ENCODE results near the gene ERG28. TPM values are rescaled to one million over a fixed set of nuclear protein-coding genes. Genes with fewer than 3 reads are reported as not detected.

The ERG28 gene
- total RNA-seq (2021; ENCODE audit: unreplicated experiment) (18.4 TPM), Bru-seq, nascent RNA (percentile 62 among the genes with signal in this experiment), BruChase-seq, experiment 1, labeled RNA remaining after a 6-hour chase (percentile 78 among the genes with signal in this experiment), BruChase-seq, experiment 2, labeled RNA remaining after a 2-hour chase (percentile 62 among the genes with signal in this experiment)
- polyA plus RNA-seq (2012) = 16.1 and 17.3 TPM in 2 replicates
- long read RNA-seq, transcript ERG28-201 (5 exons, 2,633 nt) = major isoform, 46 of 53 reads
- long read RNA-seq, partial matches to known transcripts = 3 of 53 reads
- long read RNA-seq, other reads (novel, unspliced or antisense) = 4 of 53 reads

- peak; percentile 97 for ATAC-seq
- Histone ChIP-seq H3K4me1 (ENCODE audit: control insufficient read depth in 1 of 2, insufficient read depth in 2 of 2, low read length in 2 of 2) (peaks cover 3 to 10% of the 10 kb centered on the region in 2 experiments; a peak in 2 of 4 replicates), H3K36me3 (ENCODE audit: control insufficient read depth in 1 of 2, insufficient read depth in 2 of 2, low read length in 2 of 2) (peaks cover 0 to 7% of the 10 kb centered on the region in 2 experiments; a peak in 1 of 4 replicates), H3K27ac (ENCODE audit: low read depth, low read length) (peak within 1 kb of the TSS; percentile 74), H3K27me3 (ENCODE audit: insufficient read depth, low read length) (no peaks in the 10 kb centered on the region), H4K20me1 (ENCODE audit: insufficient read depth) (no peaks in the 10 kb centered on the region), H3K9ac (ENCODE audit: low read length) (peak within 1 kb of the TSS; percentile 91), H3K4me3 (replicated peaks in 1 of 2; ENCODE audit: low read depth in 1 of 2, low read length in 2 of 2) (peak within 1 kb of the TSS; percentile 82 to 91), H3K4me2 (ENCODE audit: low read length) (peak within 1 kb of the TSS; percentile 84), H2AFZ (ENCODE audit: low read depth, low read length, poor library complexity, severe bottlenecking) (no peak within 1 kb of the TSS), H3K9me3 (ENCODE audit: control insufficient read depth in 1 of 2, insufficient read depth in 1 of 2, low read depth in 1 of 2, low read length in 2 of 2) (no peaks in the 10 kb centered on the region), H3K79me2 (ENCODE audit: insufficient read depth, low read length) (peaks cover 28% of the 10 kb centered on the region), H3K9me2 (ENCODE audit: insufficient read depth) (no peaks in the 10 kb centered on the region)
- RAD21 ChIA-PET (ENCODE audit: low non-redundant PET in 1 of 2, low total read pairs in 2 of 2, uncharacterized antibody in 2 of 2, unreplicated experiment in 2 of 2) = interaction anchor here (0.7 to 1.3 kb wide), 3 partner anchors 12 to 83 kb away, joined by 3 to 6 read pairs (median 3); partner anchors contain the start of gene FLVCR2 (in 1 of the 2)
- CTCF ChIA-PET = interaction anchor here (0.8 to 2.2 kb wide), 6 partner anchors 48 to 322 kb away, joined by 3 to 21 read pairs (median 6); partner anchors contain the start of gene FLVCR2
- intact Hi-C loops (cut with micrococcal nuclease) = no loop called here
- peak; percentile 79 for TF ChIP-seq POLR2AphosphoS5 (IDR thresholded peaks at IDR 0.05; ENCODE audit: low read depth, low read length)
- no peak for TF ChIP-seq RAD21 (IDR thresholded peaks at IDR 0.05; ENCODE audit: low read depth)
- peak; percentile 98 for TF ChIP-seq SRF (IDR thresholded peaks at IDR 0.05; ENCODE audit: low read depth)
- TF ChIP-seq POLR2A (IDR thresholded peaks at IDR 0.05; ENCODE audit: borderline replicate concordance, extremely low read depth, insufficient read depth, insufficient read length) = peak; percentile 61
- TF ChIP-seq EZH2 (IDR thresholded peaks at IDR 0.05) = no peak
- TF ChIP-seq SP1 (IDR thresholded peaks at IDR 0.05; ENCODE audit: low read depth) = peak; percentile 96
- POLR2A ChIA-PET = interaction anchor here (0.6 to 1.4 kb wide), 4 partner anchors 12 to 1072 kb away, joined by 3 to 4 read pairs (median 4); no protein-coding TSS in a partner anchor
- no TSS peak for BruUV-seq (replicated peaks)
- peak; percentile 99 for DNase-seq (ENCODE audit: low read depth, low spot score)
These were observed at the start of gene ERG28, which contains the start of gene TTLL5 for GRCh38 chr14:75660630-75661498. Gene ERG28, minus strand, starts transcription at chr14:75660876. Its CDS starts 3,374 bp downstream, at chr14:75657502. Gene TTLL5, plus strand, starts transcription at chr14:75661246. Its CDS starts 1,904 bp downstream, at chr14:75663150.
